Stimulated activated CD4-positive, alpha-beta T cell treated with anti-CD3 and anti-CD28 coated beads, Interleukin-15, amount 100 ng/mL, for 24 hours (primary cell): ENCODE measurements around the gene SELENOM.

ENCODE experiments used
- DNase-seq: peaks from one replicate; pipeline ENCODE4 v3.0.0-alpha.2; 2020

The SELENOM gene

GRCh38 chr22:31107178-31107893, at the start of gene SELENOM:
TSS of gene SELENOM (minus strand) at chr22:31107568. CDS start at chr22:31107505, 63 bp downstream.
- peak; percentile 94 for DNase-seq

- DNase-seq, result no peak
Measured at GRCh38 chr22:31155422-31155821, 48.1 kb upstream of the SELENOM start.

DNA sequence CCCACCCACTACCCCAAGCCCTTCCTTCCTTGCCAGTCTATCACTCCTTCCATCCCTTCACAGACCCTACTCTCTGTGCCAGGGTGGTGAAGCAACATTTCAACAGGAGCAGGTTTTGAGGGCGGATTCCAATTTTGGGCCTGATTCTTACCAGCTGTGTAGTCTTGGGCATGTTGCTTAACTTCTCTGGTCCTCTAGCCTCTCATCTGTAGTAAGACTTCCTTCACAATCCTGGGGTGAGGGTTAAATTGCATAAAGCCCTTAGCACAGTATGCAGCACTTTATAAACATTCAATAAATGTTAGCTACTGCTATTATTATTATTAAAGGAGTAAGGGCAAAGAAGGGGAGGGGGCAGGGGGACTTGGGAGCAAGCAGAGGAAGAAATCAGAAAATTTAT, 47.6 kb upstream of the SELENOM start:
- no peak for DNase-seq

DNA sequence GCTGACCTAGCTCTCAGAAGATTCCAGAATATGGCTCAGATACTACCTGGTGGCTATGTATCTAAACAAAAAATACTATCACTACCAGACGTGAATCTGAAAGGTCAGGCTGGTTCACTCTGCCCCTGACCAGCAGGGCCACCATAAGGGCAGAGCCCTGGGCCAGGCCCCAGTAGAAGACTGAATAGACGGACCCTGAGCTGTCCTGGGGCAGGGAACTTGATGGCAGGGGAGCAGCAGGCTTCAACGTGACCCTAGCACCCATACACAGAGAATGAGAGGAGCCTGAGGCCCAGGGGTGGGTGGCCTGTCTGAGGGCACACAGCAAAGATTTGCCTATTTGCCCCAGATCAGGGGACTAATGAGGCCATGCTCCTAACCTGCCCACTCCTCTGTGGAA, 46.0 kb upstream of the SELENOM start:
- no peak for DNase-seq

DNA sequence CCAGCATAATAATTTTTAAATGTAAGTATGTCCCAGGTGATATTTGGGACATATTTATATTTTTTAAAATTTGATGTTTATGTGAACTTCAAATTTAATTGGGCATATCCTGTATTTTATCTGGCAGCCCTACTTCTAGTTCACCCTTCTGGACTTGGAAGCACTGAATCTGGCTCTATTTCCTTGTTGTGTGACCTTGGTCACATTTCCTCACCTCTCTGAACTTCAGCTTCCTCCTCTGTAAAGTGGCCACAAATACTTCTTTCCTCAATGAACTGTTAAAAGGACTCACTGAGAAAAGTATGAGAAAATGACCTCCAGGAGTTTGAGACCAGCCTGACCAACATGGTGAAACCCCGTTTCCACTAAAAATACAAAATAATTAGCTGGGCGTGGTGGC, 44.5 kb upstream of the SELENOM start:
- no peak for DNase-seq

DNA sequence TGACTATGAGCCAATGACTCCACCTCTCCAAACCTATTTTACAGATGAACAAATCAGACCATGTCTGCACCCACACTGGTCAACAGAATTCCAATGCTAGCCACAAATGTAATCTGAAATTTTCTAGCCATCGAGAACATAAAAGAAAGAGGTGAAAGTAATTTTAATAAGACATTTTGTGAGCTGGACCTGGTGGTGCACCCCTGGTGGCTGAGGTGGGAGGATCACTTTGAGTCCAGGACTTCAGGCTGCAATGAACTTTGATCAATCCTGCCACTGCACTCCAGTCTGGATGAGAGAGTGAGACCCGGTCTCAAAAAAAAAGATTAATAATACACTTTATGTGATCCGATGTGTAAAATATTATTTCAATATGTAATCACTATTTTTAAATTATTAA, 43.2 kb upstream of the SELENOM start:
- DNase-seq, result no peak

DNA sequence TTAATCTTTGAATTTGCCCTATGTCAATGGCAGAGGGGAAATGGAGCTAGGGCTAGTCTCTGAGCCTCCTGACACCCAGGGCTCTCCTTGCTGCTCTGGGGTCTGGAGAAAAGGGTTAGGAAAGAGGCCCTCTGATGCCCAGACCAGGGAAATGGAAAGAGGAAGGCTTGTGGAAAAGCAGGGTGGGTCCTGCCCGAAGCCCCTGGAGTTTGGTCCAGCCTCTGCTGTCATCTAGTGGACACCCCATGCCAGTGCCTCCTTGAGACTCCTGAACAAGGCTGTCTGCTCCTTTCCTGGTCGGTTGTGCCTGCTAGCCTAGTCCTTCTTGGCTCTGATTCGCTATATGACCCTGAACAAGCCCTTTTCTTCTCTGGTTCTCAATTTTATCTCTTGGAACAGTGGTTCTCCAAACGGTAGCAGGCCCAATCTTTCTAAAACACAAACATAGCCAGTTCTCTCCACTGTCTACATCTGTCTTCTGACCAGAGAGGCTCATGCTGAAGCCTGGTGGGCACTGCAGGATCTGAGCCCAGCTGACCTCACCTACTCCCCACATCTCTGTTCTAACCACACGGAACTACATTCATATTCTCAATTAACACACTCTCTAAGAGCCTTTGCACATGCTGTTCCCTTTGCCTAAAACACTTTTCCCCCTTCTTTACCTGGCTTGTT, 41.7 kb upstream of the SELENOM start:
- peak; percentile 45 for DNase-seq

DNA sequence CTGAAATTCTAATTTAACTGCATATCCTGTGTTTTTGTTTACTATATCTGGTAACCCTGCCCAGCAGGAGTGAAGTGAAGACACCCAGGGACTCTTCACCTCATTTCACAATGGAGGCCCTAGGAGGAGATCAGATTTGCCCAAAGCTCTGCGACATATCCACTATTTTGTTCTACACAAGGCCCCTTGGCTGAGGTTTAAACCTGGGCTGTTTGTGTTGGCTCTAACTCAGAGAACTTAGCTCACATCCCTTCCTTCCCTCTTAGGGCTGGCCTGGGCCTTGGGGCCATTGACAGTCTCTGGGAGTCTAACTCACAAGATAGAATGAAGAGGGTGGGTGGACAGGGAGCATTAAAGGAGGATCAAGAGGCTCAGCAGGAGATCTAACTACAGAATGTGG, 41.1 kb upstream of the SELENOM start:
- no peak for DNase-seq

GRCh38 chr22:31144223-31144622, 36.9 kb upstream of the SELENOM start:
- DNase-seq, result no peak

DNA sequence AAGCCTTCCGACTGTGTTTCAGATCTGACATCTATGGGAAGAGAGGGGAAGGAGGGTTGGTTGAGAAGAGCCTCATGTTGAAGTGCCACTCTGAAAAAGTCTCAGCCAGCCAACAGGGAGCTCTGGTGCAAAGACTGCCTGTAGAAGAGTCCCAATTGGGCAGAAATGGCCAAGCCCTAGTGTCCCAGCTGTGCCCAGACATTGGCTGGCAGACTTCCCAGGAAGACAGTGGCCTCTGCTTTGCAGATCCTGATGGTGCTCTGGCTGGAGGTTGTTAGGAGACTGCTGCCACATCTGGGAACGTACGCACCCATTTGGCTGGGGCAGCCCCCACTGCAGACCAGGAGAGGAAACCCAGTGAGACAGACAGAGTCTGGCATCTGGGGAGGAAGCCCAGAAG, 36.2 kb upstream of the SELENOM start:
- DNase-seq, result no peak

DNA sequence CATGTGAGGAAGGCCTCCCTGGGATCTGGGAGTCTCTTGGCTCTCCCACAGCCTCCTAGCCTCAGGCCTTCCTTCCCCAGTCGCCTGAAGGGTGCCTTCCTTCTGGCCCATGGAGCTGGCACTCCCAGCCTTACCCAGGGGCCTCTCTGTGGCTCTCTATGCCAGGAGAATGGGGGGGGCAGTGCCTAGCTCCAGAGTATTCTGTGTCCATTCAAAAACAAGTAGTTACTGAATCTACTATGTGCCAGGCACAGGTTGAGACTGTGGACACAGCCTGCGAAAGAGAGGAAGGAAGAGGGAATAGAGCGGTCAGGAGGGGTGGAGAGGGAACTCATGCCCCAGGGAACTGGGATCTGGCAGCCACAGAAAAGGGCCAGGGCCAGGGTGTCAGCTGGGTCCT, 35.7 kb upstream of the SELENOM start:
- DNase-seq, result no peak

- DNase-seq, result no peak
Measured at GRCh38 chr22:31142285-31142684, 34.9 kb upstream of the SELENOM start.

DNA sequence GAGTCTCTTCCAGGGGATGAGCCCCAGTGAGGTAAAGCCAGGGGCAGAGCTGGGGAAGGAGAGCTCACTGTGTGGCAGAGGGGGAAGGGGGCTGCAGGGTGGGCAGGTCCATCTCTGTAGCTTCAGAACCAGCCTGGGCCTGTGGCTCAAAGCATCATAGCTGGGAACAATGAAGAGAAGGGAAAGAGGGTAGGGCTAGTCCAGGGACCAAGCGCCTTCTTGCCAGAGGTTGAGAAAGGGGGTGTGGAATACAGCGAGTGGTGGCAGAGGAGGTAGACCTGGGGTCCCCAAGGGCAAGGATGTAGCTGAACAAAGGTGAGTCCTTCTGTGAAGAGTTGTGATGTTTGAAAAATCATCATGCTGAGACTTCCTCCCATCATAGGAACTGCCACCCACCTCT, 34.2 kb upstream of the SELENOM start:
- DNase-seq, result no peak

- DNase-seq, result no peak
Measured at GRCh38 chr22:31140746-31141145, 33.4 kb upstream of the SELENOM start.

GRCh38 chr22:31139866-31140716, 32.7 kb upstream of the SELENOM start, which contains the start of gene PLA2G3:
TSS of gene PLA2G3 (minus strand) at chr22:31140508. CDS start at chr22:31140354, 154 bp downstream.
- DNase-seq, result no peak

DNA sequence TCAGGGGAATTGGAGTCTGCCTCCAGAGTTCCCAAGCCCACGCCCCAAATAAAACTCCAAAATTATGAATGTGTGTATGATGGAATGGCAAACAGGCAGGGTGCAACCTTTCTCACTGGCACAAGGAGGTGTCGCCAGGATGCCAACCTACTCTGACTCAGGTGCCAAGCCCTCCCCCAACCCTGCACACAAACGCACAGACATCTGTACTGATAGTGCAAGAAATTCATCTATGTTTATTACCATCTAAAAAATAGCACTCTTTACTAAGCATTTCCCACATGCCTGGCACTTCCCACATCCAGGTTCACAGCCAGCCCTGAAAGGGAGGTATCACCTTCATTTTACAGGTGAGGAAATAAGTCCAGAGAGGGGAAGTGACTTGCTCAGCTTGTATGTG, 31.7 kb upstream of the SELENOM start:
- DNase-seq, result no peak

GRCh38 chr22:31138126-31138525, 30.8 kb upstream of the SELENOM start:
- no peak for DNase-seq

DNA sequence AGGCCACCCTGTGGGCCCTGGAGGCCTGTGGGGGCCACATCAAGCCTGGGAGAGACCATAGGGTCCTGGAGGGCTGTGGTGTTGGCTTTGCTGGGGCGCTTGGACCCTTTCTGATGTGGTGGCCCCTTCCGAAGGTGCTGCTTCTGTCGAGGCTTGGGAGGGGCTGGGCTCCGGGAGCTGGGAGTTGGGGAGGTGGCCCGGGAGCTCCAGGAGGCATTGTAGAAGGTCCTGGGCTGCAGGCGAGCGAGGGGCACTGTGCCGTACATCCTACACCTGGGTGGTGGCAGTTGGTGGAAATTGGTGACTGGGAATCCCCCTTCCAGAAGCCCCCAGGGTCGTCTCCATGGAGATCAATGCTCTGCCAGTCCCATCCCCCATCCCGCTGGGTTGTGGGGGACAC, 30.4 kb upstream of the SELENOM start:
- no peak for DNase-seq

DNA sequence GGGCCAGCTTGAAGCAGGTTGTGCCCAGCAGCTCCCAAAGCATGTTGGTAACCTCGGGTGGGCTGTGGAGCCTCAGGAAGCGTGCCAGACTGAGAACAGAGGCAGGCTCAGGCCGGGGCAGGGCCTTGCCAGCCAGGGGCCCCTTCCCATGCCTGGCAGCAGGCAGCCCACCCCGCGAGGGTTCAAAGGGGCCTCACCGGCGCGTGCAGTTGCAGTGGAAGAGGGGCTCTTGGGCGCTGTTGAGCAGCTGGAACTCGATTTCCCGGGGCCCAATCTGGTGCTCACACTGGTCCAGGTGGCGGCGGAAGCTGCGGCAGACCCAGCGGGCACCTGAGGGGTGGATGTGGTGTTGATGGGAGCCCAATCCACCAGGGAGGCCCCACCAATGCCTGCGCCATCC, 29.3 kb upstream of the SELENOM start:
- DNase-seq, result no peak

- no peak for DNase-seq
Measured at GRCh38 chr22:31136155-31136554, 28.8 kb upstream of the SELENOM start.

DNA sequence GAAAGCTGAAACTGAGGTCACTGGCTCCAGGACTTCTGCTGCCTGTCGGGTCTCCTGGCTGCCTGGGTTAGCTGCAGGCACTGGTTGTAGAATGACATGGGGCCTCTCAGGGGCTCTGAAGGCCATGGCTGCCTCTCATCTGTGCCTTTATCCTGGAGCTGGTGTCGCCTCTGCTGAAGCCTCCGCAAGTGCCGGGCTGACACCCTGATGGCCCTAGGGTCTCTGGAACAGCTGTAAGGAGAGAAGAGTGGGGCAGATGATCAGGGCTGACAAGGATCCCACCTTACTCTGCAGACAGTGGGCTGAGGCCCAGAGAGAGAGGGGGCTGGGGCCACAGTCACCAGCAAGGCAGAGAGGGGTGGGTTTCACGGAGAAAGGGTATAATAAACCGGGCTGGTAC, 28.3 kb upstream of the SELENOM start:
- no peak for DNase-seq

DNA sequence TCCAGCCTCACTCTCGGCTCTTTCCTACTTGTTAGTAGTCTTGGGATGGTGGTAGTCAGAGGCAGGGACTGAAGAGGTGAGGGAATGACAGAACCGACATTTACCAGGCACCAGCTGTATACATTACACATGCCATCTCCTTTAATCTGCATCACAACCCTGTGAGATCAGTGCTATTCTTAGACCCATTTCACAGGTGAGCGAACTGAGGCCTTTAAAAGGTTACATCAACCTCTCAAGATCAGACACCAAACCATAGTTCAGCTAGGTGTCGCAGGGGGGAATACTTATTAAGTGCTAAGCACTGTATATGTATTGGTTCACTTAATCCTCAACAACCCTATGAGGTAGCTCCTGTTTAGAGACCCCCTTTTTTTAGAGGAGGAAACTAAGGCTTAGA, 27.3 kb upstream of the SELENOM start:
- no peak for DNase-seq

- DNase-seq, result no peak
Measured at GRCh38 chr22:31133911-31134310, 26.5 kb upstream of the SELENOM start.

DNA sequence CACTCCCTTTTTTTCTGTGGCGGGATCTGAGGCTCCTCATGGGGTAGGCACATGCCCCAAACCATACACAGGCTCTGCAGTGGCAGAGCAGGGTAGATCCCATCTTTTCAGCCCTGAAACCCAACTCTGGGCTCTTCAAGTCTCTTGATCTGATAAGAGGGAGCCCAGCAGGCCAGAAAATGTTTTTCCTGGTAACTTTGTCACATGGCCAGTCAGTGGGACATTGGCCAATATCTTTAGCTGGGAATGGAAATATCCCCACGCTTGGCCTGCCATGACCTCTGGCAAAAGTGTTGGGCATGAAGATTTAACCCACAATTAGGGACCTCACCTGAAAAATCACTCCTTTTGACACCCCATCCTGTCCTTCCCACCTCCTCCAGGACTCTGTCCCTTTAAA, 23.5 kb upstream of the SELENOM start:
- no peak for DNase-seq
